BLaER1 treated with 17β-estradiol and CSF1 and Interleukin-3, amounts not matched to agents 10 nM and 100 nM (cell line): ENCODE measurements around the gene FRAS1.

ENCODE experiments used
- H3K27ac ChIP-seq, 11 experiments: shearing (Covaris generic); formaldehyde crosslinking; 2 replicates each; pipeline ENCODE4 v1.8.1; 2022
- H3K27me3 ChIP-seq, 11 experiments: shearing (Covaris generic); formaldehyde crosslinking; 2 replicates each; pipeline ENCODE4 v1.8.1; 2022
- H3K36me3 ChIP-seq, 11 experiments: shearing (Covaris generic); formaldehyde crosslinking; 2 replicates each; pipeline ENCODE4 v1.8.1; 2022
- H3K4me1 ChIP-seq, 10 experiments: shearing (Covaris generic); formaldehyde crosslinking; 2 replicates each; pipeline ENCODE4 v1.8.1; 2022
- H3K4me2 ChIP-seq, 11 experiments: shearing (Covaris generic); formaldehyde crosslinking; 2 replicates each; pipeline ENCODE4 v1.8.1; 2022
- H3K4me3 ChIP-seq, 10 experiments: shearing (Covaris generic); formaldehyde crosslinking; 2 replicates each; pipeline ENCODE4 v1.8.1; 2022
- H3K9ac ChIP-seq, 11 experiments: shearing (Covaris generic); formaldehyde crosslinking; 2 replicates each; pipeline ENCODE4 v1.8.1; 2022
- H3K9me3 ChIP-seq, 11 experiments: shearing (Covaris generic); formaldehyde crosslinking; replicated peaks in 1 of 11; 2 replicates each; pipeline ENCODE4 v1.8.1; 2022
- H4K20me1 ChIP-seq, 11 experiments: shearing (Covaris generic); formaldehyde crosslinking; 2 replicates each; pipeline ENCODE4 v1.8.1; 2022
- Cebpa-rat ChIP-seq, 11 experiments: shearing (Covaris generic); IDR thresholded peaks; 2 replicates each; pipeline ENCODE4 v1.8.1; 2022

The FRAS1 gene

GRCh38 chr4:78361621-78362120, 304.5 kb downstream of the FRAS1 start:
- Histone ChIP-seq H3K27me3 (no peaks in the 10 kb centered on the region), H3K4me1 (no peaks in the 10 kb centered on the region), H3K9me3 (no peaks in the 10 kb centered on the region), H3K36me3 (no peaks in the 10 kb centered on the region), H3K4me3 (no peak overlapping the region), H3K27ac (no peak overlapping the region), H3K4me2 (no peak overlapping the region), H3K9ac (no peak overlapping the region), H4K20me1 (no peaks in the 10 kb centered on the region)
- TF ChIP-seq Cebpa-rat (IDR thresholded peaks at IDR 0.05): no peak

- no peaks in the 10 kb centered on the region for H4K20me1 ChIP-seq
- no peak overlapping the region for H3K4me3 ChIP-seq
- no peaks in the 10 kb centered on the region for H3K4me1 ChIP-seq
- no peaks in the 10 kb centered on the region for H3K9me3 ChIP-seq
- H3K36me3 ChIP-seq: no peaks in the 10 kb centered on the region
- H3K9ac ChIP-seq: no peak overlapping the region
- no peak overlapping the region for H3K27ac ChIP-seq
- TF ChIP-seq Cebpa-rat (IDR thresholded peaks at IDR 0.05): no peak
- H3K4me2 ChIP-seq: no peak overlapping the region
- H3K27me3 ChIP-seq: no peaks in the 10 kb centered on the region
Measured at GRCh38 chr4:78362310-78362709, 305.2 kb downstream of the FRAS1 start.

- Histone ChIP-seq H3K27ac (no peak overlapping the region), H3K9me3 (no peaks in the 10 kb centered on the region), H3K36me3 (no peaks in the 10 kb centered on the region), H3K4me2 (no peak overlapping the region), H4K20me1 (no peaks in the 10 kb centered on the region), H3K27me3 (no peaks in the 10 kb centered on the region), H3K4me1 (no peaks in the 10 kb centered on the region), H3K4me3 (no peak overlapping the region), H3K9ac (no peak overlapping the region)
- no peak for TF ChIP-seq Cebpa-rat (IDR thresholded peaks at IDR 0.05)
Measured at GRCh38 chr4:78363031-78363570, 306.0 kb downstream of the FRAS1 start.

GRCh38 chr4:78369679-78370078, 312.6 kb downstream of the FRAS1 start:
- no peak for TF ChIP-seq Cebpa-rat (IDR thresholded peaks at IDR 0.05)
- Histone ChIP-seq H3K4me1 (no peaks in the 10 kb centered on the region), H3K4me2 (no peak overlapping the region), H3K9ac (no peak overlapping the region), H3K4me3 (no peak overlapping the region), H3K27ac (no peak overlapping the region), H4K20me1 (no peaks in the 10 kb centered on the region), H3K27me3 (no peaks in the 10 kb centered on the region), H3K36me3 (no peaks in the 10 kb centered on the region), H3K9me3 (no peaks in the 10 kb centered on the region)

- Histone ChIP-seq H3K27me3 (no peaks in the 10 kb centered on the region), H3K9ac (no peak overlapping the region), H3K4me3 (no peak overlapping the region), H3K36me3 (no peaks in the 10 kb centered on the region), H3K9me3 (no peaks in the 10 kb centered on the region), H4K20me1 (no peaks in the 10 kb centered on the region), H3K27ac (no peak overlapping the region), H3K4me1 (no peaks in the 10 kb centered on the region), H3K4me2 (no peak overlapping the region)
- no peak for TF ChIP-seq Cebpa-rat (IDR thresholded peaks at IDR 0.05)
Measured at GRCh38 chr4:78370631-78371372, 313.7 kb downstream of the FRAS1 start.

- no peaks in the 10 kb centered on the region for H3K36me3 ChIP-seq
- no peak overlapping the region for H3K4me2 ChIP-seq
- H3K4me3 ChIP-seq: no peak overlapping the region
- H3K27ac ChIP-seq: no peak overlapping the region
- H3K9ac ChIP-seq: no peak overlapping the region
- no peaks in the 10 kb centered on the region for H3K9me3 ChIP-seq
- no peaks in the 10 kb centered on the region for H4K20me1 ChIP-seq
- H3K27me3 ChIP-seq: no peaks in the 10 kb centered on the region
- no peaks in the 10 kb centered on the region for H3K4me1 ChIP-seq
- TF ChIP-seq Cebpa-rat (IDR thresholded peaks at IDR 0.05): no peak
Measured at GRCh38 chr4:78372355-78372988, 315.3 kb downstream of the FRAS1 start.

GRCh38 chr4:78377555-78377954, 320.4 kb downstream of the FRAS1 start:
- no peaks in the 10 kb centered on the region for H3K36me3 ChIP-seq

GRCh38 chr4:78379040-78379439, 321.9 kb downstream of the FRAS1 start:
- H3K27me3 ChIP-seq: no peaks in the 10 kb centered on the region
- no peaks in the 10 kb centered on the region for H3K9me3 ChIP-seq
- no peak overlapping the region for H3K27ac ChIP-seq
- no peak overlapping the region for H3K4me2 ChIP-seq
- H3K4me1 ChIP-seq: no peaks in the 10 kb centered on the region
- no peaks in the 10 kb centered on the region for H3K36me3 ChIP-seq
- no peaks in the 10 kb centered on the region for H4K20me1 ChIP-seq
- no peak overlapping the region for H3K4me3 ChIP-seq
- H3K9ac ChIP-seq: no peak overlapping the region
- TF ChIP-seq Cebpa-rat (IDR thresholded peaks at IDR 0.05): no peak

More at GRCh38 chr4:78377555-78377954, 320.4 kb downstream of the FRAS1 start:
- Histone ChIP-seq H3K27me3 (no peaks in the 10 kb centered on the region), H3K27ac (no peak overlapping the region), H3K4me1 (no peaks in the 10 kb centered on the region), H3K9ac (no peak overlapping the region), H4K20me1 (no peaks in the 10 kb centered on the region), H3K4me3 (no peak overlapping the region), H3K9me3 (no peaks in the 10 kb centered on the region), H3K4me2 (no peak overlapping the region)
- TF ChIP-seq Cebpa-rat (IDR thresholded peaks at IDR 0.05): no peak

- Histone ChIP-seq H3K4me1 (no peaks in the 10 kb centered on the region), H3K36me3 (no peaks in the 10 kb centered on the region), H3K27me3 (no peaks in the 10 kb centered on the region), H3K27ac (no peak overlapping the region), H4K20me1 (no peaks in the 10 kb centered on the region), H3K4me3 (no peak overlapping the region), H3K4me2 (no peak overlapping the region), H3K9ac (no peak overlapping the region), H3K9me3 (no peaks in the 10 kb centered on the region)
- no peak for TF ChIP-seq Cebpa-rat (IDR thresholded peaks at IDR 0.05)
Measured at GRCh38 chr4:78379991-78380729, 323.0 kb downstream of the FRAS1 start.
